D721Med (cell line): ENCODE data around the gene LAMA4.

Experiments
- DNase-seq: peaks from one replicate; pipeline ENCODE4 v3.0.0; 2011; ENCODE audit warnings: low spot score; ENCODE audit not compliant: insufficient read length
- FAIRE-seq: peaks from 2 replicates; lab custom pipeline; 2011; peaks lifted over from hg19 to GRCh38; lab: Jason Lieb, UNC
- TF ChIP-seq, protein P1 (sequence below): IDR thresholded peaks from 2 replicates; pipeline ENCODE4 v1.5.1; 2012; ENCODE audit warnings: mild to moderate bottlenecking, control low read depth; ENCODE audit not compliant: insufficient read depth; ENCODE audit errors: missing control alignments

LAMA4 gene

DNA sequence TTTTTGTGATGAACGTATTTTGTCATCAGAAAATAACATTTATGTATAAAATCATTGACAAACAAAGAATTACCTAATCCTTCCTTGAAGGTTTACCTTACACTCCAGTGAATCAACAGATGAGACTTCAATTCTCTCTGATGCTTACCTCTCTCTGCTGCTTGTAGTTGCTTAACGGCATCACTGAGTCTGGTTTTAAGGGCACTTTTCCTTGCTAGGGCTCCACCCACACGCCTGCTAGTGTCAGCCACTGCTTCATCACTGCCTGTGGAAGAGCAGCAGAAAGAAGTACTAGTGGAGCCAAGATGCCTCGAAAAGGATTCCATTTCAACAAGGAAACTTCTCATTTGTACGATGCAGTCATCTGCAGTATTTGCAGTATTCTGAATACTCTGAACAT lies 104.0 kb downstream of the LAMA4 start:
- no peak for FAIRE-seq
- TF ChIP-seq, protein P1, sequence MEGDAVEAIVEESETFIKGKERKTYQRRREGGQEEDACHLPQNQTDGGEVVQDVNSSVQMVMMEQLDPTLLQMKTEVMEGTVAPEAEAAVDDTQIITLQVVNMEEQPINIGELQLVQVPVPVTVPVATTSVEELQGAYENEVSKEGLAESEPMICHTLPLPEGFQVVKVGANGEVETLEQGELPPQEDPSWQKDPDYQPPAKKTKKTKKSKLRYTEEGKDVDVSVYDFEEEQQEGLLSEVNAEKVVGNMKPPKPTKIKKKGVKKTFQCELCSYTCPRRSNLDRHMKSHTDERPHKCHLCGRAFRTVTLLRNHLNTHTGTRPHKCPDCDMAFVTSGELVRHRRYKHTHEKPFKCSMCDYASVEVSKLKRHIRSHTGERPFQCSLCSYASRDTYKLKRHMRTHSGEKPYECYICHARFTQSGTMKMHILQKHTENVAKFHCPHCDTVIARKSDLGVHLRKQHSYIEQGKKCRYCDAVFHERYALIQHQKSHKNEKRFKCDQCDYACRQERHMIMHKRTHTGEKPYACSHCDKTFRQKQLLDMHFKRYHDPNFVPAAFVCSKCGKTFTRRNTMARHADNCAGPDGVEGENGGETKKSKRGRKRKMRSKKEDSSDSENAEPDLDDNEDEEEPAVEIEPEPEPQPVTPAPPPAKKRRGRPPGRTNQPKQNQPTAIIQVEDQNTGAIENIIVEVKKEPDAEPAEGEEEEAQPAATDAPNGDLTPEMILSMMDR, result no peak
- no peak for DNase-seq

DNA sequence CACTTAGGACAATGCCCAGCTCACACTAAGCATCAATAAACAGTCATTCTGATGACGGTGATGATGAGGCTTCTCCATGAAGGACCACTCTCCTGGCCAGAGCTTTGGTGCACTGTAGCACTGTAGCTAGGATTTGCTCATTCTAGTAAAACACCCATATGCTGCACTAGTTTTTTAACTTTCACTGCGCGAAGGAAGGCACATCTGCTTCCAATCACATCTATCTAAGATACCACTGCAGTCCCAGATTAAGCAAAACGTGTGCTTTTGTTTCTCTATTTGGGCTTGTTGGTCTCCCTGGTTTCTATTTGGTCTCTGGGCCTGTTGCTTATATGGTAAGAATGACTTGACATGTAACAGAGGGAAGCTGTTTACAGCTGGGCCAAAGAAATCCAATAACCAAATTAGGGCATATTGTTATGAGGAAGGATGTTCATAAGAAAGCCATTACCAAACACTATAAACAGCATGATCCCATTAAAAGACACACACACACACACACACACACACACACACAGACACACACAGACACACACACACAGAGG lies 104.6 kb downstream of the LAMA4 start:
- no peak for DNase-seq
- no peak for FAIRE-seq
- TF ChIP-seq, protein P1, result no peak

DNA sequence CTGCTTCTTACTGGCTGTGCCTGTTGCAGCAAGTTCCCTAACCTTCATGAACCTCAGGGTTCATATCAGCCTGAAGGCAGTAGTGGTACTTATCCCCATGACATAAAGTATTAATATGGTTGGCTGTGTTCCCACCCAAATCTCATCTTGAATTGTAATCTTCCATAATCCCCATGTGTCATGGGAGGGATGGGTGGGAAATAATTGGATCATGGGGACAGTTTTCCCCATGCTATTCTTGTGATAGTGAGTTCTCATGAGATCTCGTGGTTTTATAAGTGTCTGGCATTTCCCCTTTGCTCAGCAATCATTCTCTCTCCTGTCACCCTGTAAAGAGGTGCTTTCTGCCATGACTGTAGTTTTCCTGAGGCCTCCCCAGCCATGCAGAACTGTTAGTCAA lies 105.1 kb downstream of the LAMA4 start:
- DNase-seq, result no peak
- peak; percentile 56 for FAIRE-seq
- TF ChIP-seq, protein P1, result no peak

DNA sequence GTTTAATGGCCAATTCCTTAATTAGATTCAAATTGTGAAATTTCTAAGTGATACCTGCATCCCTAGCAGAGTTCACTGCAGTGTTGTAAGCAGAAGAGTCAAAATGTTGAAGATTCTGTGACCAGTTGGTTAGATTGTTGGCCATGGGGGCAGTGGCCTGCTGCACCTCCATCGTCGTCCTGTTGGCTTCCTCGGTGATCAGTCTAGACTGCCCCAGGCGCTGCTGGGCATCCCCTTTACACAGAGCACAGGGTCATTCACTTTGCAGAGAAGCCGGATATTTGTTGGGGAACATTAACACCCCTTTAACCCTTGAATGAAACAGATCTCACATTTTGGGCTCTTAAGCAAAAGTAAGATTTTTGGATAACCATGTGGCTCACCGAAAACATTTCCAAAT lies 106.3 kb downstream of the LAMA4 start:
- TF ChIP-seq, protein P1, result no peak
- DNase-seq, result no peak
- FAIRE-seq, result no peak

DNA sequence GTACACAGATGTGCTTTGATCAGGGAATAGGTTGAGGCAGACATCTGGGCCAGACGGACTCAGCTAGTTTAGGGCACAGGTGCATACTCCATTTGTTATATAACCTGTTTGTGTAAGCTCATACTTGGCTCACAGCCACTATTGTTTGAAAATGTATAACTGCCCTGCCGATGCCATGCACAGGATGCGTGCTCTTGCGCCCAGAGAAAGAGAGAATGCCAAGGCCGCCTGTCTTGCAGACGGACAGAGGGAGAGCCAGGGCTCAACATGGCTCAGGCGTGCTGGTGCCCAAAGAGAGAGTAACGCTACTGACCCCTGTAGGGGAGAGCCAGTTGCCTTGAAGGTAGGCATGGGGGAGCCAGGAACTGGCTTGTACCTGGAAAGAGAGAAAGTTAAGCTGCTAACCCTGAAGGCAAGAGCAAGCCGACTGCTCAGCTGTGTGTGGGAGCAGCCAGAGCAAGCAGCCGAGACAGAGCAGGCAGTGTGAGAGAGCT lies 109.2 kb downstream of the LAMA4 start:
- FAIRE-seq (no peak), DNase-seq (no peak)
- TF ChIP-seq, protein P1, result no peak

DNA sequence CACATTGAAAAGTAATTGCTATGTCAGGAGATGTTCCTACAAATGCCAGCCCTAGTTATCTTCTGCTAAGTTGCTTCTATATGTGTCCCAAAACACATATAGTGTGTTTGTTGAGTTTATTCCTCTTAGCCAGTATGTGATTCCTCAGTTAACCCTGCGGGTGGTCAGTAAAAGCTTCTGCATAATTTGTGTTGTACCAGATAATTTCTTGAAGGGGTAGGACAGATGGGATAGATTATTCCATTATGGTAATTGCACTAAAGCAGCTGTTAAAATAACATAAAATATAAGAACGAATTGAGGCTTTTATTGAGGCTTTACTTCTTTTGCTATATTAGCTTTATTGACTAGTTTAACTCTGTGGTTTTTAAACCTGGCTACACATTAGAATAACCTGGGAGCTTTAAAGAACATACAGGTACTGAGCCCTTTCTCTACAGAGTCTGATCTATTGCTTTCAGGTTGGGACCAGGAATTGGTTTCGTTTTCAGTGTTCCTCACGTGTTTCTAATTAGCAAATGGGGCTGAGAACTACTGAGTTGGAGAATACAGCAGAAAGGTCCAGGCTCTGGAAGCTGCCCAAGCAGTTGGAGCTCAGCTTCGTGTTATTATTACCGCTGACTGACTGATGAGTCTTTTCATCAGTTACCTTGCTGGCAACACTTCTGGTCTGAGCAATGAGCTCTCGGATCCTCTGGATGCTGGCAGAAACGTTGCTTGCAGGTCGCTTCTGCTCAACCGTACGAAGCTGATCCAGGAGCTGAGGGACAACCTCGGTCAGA lies 110.0 kb downstream of the LAMA4 start:
- FAIRE-seq (no peak), DNase-seq (no peak)
- TF ChIP-seq, protein P1, result no peak

DNA sequence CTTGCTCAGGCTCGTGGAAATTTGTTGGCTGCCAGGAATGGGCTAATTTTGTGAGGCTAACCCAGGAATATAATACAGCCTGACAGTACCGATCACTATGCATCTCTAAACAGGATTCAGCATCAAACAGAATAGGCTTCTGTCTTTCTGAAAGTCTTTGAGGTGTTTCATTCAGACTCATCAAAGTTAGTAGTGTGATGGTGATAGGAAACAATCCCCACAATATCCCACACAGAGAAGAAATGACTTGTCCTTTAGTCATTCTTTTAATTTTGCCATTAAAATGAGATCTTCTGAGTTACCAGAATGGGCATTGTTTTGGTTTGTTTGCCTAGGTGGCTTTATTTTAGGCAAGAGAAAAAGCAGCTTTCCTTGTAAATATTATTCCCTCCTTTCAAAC lies 112.7 kb downstream of the LAMA4 start:
- TF ChIP-seq, protein P1, result no peak
- no peak for FAIRE-seq

More for the DNA sequence above, 112.7 kb downstream of the LAMA4 start:
- DNase-seq, result no peak
